ENCODE measurements around the gene RECQL5. TPM values are rescaled to one million over a fixed set of nuclear protein-coding genes. Genes with fewer than 3 reads are reported as not detected.
A peak's percentile ranks its signal among the peaks of the same experiment; 100 is the strongest.

The RECQL5 gene
- polyA plus RNA-seq, 1 of the 3 experiments (the other 2 are of a cell fraction) = 25.3 TPM

- TF ChIP-seq USF2 (IDR thresholded peaks at IDR 0.05; ENCODE audit: borderline replicate concordance, low read depth, low read length) = no peak
- TF ChIP-seq ZBTB33 (IDR thresholded peaks at IDR 0.05; ENCODE audit: borderline replicate concordance, low read depth) = no peak
- no peak for TF ChIP-seq GABPA (IDR thresholded peaks at IDR 0.05; ENCODE audit: low read depth)
- TF ChIP-seq NRF1 (IDR thresholded peaks at IDR 0.05; ENCODE audit: low read depth, low read length) = no peak
- no peak for TF ChIP-seq MEF2A (IDR thresholded peaks at IDR 0.05; ENCODE audit: borderline replicate concordance, low read depth)
- TF ChIP-seq SIN3A (IDR thresholded peaks at IDR 0.05; ENCODE audit: borderline replicate concordance, low read depth, low read length) = no peak
- no peak for TF ChIP-seq YY1 (IDR thresholded peaks at IDR 0.05; ENCODE audit: low read depth)
- TF ChIP-seq RCOR1 (IDR thresholded peaks at IDR 0.05; ENCODE audit: low read length) = no peak
- no peak for TF ChIP-seq USF1 (IDR thresholded peaks at IDR 0.05; ENCODE audit: borderline replicate concordance, low read depth)
Observed at GRCh38 chr17:75614556-75615270, 52.2 kb downstream of the RECQL5 start (continued).

GRCh38 chr17:75614006-75614405, 52.9 kb downstream of the RECQL5 start:
- Histone ChIP-seq H3K4me1 (ENCODE audit: control insufficient read depth in 1 of 2, insufficient read depth in 2 of 2, low read depth in 1 of 2, low read length in 1 of 2) (no peaks in the 10 kb centered on the region), H3K36me3 (replicated peaks in 1 of 2; ENCODE audit: control insufficient read depth in 1 of 2, insufficient read depth in 2 of 2, low read length in 1 of 2) (no peaks in the 10 kb centered on the region), H3K9ac (no peak overlapping the region), H3K4me3 (ENCODE audit: low read depth in 2 of 2, low read length in 1 of 2) (no peak overlapping the region), H4K20me1 (ENCODE audit: insufficient read depth) (no peaks in the 10 kb centered on the region), H2AFZ (ENCODE audit: low read depth) (no peak overlapping the region), H3K27ac (ENCODE audit: low read depth in 2 of 2, low read length in 1 of 2) (no peak overlapping the region), H3K9me3 (no peaks in the 10 kb centered on the region), H3K9me2 (no peaks in the 10 kb centered on the region), H3K27me3 (ENCODE audit: insufficient read depth) (no peaks in the 10 kb centered on the region), H3F3A (replicated peaks; ENCODE audit: insufficient read depth) (no peaks in the 10 kb centered on the region), H3K4me2 (no peak overlapping the region), H3K79me2 (ENCODE audit: insufficient read depth) (no peaks in the 10 kb centered on the region)
- ChIA-PET POLR2A (no interaction called here), CTCF (interaction anchor here (0.9 to 37.9 kb wide), 7 partner anchors 9 to 135 kb away, joined by 3 to 1189 read pairs (median 18); partner anchors contain the start of gene SMIM5)
- WGBS (ENCODE audit: low lambda C conversion rate) = 71% methylated on average over 2 of the region's 12 CpGs
- peak; percentile 20; the same call in 1 of the 2 replicates for TF ChIP-seq CTCF (IDR thresholded peaks at IDR 0.05)
- TF ChIP-seq REST (IDR thresholded peaks at IDR 0.05; ENCODE audit: low read depth, low read length) = no peak
- peak; percentile 78 for DNase-seq
